HL-60 (cell line): Measurements from ENCODE around the gene VWC2.

Experiments used
- DNase-seq, 2 experiments: peaks; one replicate each; pipeline ENCODE4 v3.0.0-alpha.2; 2010 to 2020; ENCODE audit warnings: low read depth in 1 of 2, low spot score in 1 of 2
- H3K27ac ChIP-seq: fragments of 250-450 bp; sonication (Bioruptor Pico); replicated peaks from 2 replicates; pipeline ENCODE4 v1.5.1; 2020; ENCODE audit warnings: mild to moderate bottlenecking, moderate library complexity
- H3K27me3 ChIP-seq: fragments of 250-450 bp; sonication (Bioruptor Pico); 2 replicates; pipeline ENCODE4 v1.5.1; 2021; ENCODE audit warnings: mild to moderate bottlenecking, moderate library complexity; ENCODE audit not compliant: insufficient read depth, poor library complexity, severe bottlenecking
- H3K4me3 ChIP-seq: replicated peaks from 2 replicates; pipeline ENCODE4 v1.5.1; 2011; ENCODE audit warnings: mild to moderate bottlenecking, control low read depth, low read length; ENCODE audit not compliant: insufficient read depth
- GABPA ChIP-seq: IDR thresholded peaks from 2 replicates; pipeline ENCODE4 v1.6.1; 2012; ENCODE audit warnings: low read depth
- POLR2AphosphoS5 ChIP-seq: IDR thresholded peaks from 2 replicates; pipeline ENCODE4 v1.6.1; 2012; ENCODE audit warnings: low read depth
- REST ChIP-seq: IDR thresholded peaks from 2 replicates; pipeline ENCODE4 v1.6.1; 2012; ENCODE audit warnings: low read depth; ENCODE audit not compliant: insufficient replicate concordance
- SPI1 ChIP-seq: IDR thresholded peaks from 2 replicates; pipeline ENCODE4 v1.6.1; 2012; ENCODE audit warnings: low read depth, mild to moderate bottlenecking, borderline replicate concordance
- TF ChIP-seq, protein P1 (sequence below): IDR thresholded peaks from one replicate; pipeline ENCODE4 v1.5.1; 2011; ENCODE audit warnings: low read length, control low read depth, inconsistent platforms; ENCODE audit not compliant: insufficient read depth

The VWC2 gene

DNA sequence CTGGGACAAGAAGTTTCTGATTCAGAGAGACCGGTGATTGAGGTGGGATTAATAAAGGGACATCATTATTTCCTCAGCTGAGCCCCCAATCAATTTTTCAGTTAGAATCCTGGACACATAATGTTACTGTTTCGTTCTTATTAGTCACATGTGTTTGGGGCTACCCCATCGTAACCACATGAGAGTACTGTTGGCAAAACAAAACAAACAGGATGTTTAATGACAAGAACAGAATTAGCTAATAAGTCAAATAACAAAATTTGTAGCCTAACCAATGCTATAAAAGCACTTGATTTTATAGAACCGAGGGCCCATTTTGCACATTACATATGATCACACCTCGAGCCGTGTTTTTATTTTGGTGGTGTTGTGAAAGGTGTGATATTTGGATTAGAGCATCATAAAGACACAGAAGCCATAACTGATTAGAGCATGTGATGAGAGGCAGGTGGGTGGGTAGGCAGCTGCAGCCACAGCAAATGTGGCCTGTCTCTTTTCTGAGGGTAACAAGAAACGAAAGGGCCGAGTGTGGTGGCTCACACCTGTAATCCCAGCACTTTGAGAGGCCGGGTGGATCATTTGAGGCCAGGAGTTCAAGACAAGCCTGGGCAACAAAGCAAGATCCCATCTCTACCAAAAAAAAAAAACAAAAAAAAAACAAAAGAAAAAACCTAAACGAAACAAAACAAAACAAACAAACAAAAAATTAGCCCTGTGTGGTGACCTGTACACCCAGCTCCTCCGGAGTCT lies 1.8 kb upstream of the VWC2 start:
- peaks cover 40% of the 10 kb centered on the region for H3K27me3 ChIP-seq
- no peak for DNase-seq
- H3K27ac ChIP-seq: no peak overlapping the region
- H3K4me3 ChIP-seq: no peak overlapping the region
- TF ChIP-seq REST: no peak
- TF ChIP-seq GABPA: no peak
- TF ChIP-seq POLR2AphosphoS5: no peak
- no peak for TF ChIP-seq SPI1
- TF ChIP-seq, protein P1, sequence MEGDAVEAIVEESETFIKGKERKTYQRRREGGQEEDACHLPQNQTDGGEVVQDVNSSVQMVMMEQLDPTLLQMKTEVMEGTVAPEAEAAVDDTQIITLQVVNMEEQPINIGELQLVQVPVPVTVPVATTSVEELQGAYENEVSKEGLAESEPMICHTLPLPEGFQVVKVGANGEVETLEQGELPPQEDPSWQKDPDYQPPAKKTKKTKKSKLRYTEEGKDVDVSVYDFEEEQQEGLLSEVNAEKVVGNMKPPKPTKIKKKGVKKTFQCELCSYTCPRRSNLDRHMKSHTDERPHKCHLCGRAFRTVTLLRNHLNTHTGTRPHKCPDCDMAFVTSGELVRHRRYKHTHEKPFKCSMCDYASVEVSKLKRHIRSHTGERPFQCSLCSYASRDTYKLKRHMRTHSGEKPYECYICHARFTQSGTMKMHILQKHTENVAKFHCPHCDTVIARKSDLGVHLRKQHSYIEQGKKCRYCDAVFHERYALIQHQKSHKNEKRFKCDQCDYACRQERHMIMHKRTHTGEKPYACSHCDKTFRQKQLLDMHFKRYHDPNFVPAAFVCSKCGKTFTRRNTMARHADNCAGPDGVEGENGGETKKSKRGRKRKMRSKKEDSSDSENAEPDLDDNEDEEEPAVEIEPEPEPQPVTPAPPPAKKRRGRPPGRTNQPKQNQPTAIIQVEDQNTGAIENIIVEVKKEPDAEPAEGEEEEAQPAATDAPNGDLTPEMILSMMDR: no peak

GRCh38 chr7:49772916-49773217 lies 571 bp upstream of the VWC2 start:
- DNase-seq: no peak
- Histone ChIP-seq H3K27ac (no peak overlapping the region), H3K4me3 (no peak overlapping the region), H3K27me3 (peaks cover 51% of the 10 kb centered on the region)
- TF ChIP-seq POLR2AphosphoS5 (no peak), GABPA (no peak), REST (no peak), SPI1 (no peak)
- TF ChIP-seq, protein P1: no peak

- H3K27me3 ChIP-seq: peaks cover 60% of the 10 kb centered on the region
- no peak for TF ChIP-seq POLR2AphosphoS5
- no peak for DNase-seq
- no peak overlapping the region for H3K27ac ChIP-seq
- H3K4me3 ChIP-seq: no peak overlapping the region
These were observed 559 bp downstream of the VWC2 start for GRCh38 chr7:49773936-49774458.

DNA sequence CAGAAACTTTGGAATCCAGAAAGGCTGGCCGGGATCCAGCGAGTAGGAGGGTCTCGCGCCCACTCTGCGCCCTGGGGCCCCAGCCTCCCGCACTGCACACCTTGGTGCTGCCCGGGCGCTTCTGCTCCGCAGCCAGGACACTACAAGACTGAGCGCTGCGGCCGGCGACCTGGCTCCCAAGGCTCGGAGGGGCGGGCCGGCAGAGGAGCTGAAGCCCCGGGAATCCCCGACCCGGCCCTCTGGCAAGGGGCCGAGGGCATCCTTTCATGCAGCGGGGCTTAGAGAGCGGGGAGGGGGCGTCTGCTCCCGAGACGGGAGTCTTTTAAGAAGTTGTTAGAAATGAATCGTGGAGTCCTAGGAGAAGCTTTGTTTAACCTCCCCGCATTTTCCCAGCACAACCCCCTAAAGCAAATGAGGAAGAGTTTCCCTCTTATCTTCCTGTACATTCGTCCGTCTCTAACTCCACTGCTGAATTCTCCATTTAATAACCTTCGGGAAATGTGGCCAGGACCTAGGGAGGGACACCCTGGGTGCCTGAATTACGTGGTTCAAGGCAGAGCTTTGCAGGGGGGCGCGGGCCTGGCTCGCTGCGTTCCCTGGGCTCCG lies 1.1 kb downstream of the VWC2 start:
- no peak overlapping the region for H3K4me3 ChIP-seq
- DNase-seq: no peak
- H3K27me3 ChIP-seq: peaks cover 60% of the 10 kb centered on the region
- no peak overlapping the region for H3K27ac ChIP-seq
- no peak for TF ChIP-seq SPI1
- TF ChIP-seq POLR2AphosphoS5: no peak
- TF ChIP-seq REST: no peak
- TF ChIP-seq, protein P1: no peak
- TF ChIP-seq GABPA: no peak
